OCI-LY3 (cell line): Measurements from ENCODE around the gene MATN1.

ENCODE experiments used
- EZH2phosphoT487 ChIP-seq: fragments of 200-600 bp; shearing (Covaris generic); IDR thresholded peaks from 2 replicates; pipeline ENCODE4 v1.6.1; 2018; ENCODE audit warnings: antibody characterized with exemption, mixed run types, low read depth
- TF ChIP-seq, protein P1 (sequence below): fragments of 200-600, 300-600 bp; sonication (generic); IDR thresholded peaks from 2 replicates; pipeline ENCODE4 v1.5.1; 2014; ENCODE audit warnings: antibody characterized with exemption, low read length, low read depth

DNA sequence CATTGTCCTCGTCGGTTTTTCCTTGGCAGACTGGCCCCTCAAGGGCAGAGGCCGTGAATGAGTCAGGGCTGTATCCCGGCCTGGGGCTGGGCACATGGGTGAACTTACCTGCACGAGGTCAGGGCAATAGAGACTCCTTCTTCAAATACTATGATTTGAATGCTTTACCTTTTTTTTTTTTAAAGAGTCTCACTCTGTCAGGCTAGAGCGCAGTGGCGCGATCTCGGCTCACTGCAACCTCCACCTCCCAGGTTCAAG is 29.2 kb upstream of the MATN1 start:
- TF ChIP-seq, protein P1, sequence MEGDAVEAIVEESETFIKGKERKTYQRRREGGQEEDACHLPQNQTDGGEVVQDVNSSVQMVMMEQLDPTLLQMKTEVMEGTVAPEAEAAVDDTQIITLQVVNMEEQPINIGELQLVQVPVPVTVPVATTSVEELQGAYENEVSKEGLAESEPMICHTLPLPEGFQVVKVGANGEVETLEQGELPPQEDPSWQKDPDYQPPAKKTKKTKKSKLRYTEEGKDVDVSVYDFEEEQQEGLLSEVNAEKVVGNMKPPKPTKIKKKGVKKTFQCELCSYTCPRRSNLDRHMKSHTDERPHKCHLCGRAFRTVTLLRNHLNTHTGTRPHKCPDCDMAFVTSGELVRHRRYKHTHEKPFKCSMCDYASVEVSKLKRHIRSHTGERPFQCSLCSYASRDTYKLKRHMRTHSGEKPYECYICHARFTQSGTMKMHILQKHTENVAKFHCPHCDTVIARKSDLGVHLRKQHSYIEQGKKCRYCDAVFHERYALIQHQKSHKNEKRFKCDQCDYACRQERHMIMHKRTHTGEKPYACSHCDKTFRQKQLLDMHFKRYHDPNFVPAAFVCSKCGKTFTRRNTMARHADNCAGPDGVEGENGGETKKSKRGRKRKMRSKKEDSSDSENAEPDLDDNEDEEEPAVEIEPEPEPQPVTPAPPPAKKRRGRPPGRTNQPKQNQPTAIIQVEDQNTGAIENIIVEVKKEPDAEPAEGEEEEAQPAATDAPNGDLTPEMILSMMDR, result no peak
- TF ChIP-seq EZH2phosphoT487, result no peak
